Activated CD4-positive, alpha-beta T cell treated with anti-CD3 and anti-CD28 coated beads, Interleukin-2, amount 50 U/mL, for 48 hours (primary cell): ENCODE results near the gene PSORS1C2.
"Not testable (repeated sequence)": the region's sequence is repeated elsewhere in the genome, so short reads cannot be mapped to it uniquely, and the experiment has no call there.

Source experiments
- DNase-seq, 2 experiments: peaks; one replicate each; pipeline ENCODE4 v3.0.0-alpha.2; 2020

The PSORS1C2 gene

DNA sequence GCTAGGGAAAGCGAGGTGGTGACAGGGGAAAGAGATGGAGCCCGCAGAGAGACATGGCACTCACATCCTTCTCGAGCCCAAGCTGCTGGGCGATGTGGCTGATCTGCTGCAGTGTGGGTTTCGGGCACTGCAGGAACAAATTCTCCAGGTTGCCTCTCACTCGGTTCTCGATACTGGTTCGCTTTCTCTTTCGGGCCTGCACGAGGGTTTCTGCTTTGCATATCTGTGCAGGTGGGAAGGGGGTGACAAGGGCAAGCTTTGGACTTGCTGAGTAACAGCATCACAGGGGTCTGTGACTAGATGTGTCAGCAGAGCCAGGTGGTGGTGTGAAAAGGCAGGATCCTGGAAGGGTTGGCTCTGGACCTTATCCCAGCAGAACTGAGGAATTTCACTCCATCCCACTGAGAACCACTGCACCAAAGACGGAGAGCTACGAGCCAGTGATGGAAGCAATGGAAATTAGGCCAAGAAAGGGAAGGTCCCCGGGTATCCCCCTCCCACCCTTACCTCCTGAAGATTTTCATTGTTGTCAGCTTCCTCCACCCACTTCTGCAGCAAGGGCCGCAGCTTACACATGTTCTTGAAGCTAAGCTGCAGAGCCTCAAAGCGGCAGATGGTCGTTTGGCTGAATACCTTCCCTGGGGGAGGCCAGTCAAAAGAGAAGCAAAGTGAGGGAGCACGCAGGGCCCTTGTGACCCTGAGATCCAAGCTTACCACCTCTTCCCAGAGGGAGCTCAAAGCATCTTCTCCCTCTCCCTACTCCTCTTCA is 26.4 kb upstream of the PSORS1C2 start:
- peak; percentile 11 to 33 for DNase-seq

DNA sequence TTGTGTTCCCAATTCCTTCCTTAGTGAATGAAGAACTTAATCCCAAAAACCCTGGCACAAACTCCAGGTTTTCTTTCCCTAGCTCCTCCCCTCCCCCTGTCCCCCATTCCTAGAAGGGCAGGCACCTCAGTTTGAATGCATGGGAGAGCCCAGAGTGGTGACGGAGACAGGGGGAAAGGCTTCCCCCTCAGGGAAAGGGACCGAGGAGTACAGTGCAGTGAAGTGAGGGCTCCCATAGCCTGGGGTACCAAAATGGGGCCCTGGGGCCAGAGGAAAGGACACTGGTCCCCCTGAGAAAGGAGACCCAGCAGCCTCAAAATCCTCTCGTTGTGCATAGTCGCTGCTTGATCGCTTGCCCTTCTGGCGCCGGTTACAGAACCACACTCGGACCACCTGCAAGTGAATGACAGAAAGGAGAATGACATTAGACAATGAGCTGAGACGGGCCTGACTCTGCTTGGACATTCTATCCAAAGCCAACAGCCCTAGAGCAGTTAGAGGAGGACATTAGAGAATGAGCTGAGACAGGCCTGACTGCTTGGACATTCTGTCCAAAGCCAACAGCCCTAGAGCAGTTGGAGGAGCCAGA is 25.7 kb upstream of the PSORS1C2 start:
- DNase-seq: not testable (repeated sequence)

DNA sequence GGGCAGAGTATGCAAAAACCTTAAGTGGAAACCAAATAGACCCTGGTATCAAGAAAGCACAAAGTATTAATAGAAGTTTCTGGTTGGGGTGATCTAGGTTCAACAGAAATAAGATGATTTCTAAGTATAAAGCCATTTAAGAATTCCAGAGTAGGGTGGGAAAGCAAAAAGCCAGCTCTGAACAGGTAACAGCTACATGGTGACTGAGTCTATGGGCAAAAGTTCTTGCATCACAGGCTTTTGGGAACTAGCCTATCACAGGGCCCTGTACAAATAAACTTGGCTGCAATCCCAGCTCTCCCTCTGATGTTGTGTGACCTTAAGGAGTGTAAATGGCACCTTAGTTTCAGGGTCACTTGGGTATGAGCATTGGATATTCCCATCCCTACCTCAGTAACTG is 25.1 kb upstream of the PSORS1C2 start:
- no peak for DNase-seq

DNA sequence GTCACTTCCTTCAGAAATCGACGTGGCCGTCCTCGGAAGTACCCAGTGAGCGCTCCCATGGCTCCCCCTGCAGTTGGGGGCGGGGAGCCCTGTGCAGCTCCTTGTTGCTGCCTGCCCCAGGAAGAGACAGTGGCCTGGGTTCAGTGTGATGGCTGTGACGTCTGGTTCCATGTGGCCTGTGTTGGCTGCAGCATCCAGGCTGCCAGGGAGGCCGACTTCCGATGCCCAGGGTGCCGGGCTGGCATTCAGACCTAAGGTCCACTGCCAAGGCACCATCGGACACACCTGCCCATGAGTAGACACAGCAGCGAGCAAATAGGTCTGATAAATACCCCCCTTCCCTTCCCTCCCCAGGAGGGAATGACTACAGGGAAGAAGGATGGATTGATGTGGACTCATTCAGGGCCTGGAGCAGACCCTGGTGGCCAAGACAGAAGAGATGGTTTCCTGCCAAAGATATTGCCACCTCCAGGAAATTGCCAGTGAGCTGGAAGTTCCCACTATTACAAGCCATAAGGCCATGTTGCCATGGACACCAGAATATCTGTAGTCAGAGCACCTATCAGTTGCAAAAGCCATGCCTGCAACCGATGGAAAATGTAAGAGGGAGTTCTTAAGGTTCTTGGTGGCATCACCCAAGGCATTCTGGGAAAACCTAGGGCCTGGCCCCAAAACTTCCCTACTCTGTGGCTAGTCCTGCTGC is 23.7 kb upstream of the PSORS1C2 start:
- DNase-seq: no peak

DNA sequence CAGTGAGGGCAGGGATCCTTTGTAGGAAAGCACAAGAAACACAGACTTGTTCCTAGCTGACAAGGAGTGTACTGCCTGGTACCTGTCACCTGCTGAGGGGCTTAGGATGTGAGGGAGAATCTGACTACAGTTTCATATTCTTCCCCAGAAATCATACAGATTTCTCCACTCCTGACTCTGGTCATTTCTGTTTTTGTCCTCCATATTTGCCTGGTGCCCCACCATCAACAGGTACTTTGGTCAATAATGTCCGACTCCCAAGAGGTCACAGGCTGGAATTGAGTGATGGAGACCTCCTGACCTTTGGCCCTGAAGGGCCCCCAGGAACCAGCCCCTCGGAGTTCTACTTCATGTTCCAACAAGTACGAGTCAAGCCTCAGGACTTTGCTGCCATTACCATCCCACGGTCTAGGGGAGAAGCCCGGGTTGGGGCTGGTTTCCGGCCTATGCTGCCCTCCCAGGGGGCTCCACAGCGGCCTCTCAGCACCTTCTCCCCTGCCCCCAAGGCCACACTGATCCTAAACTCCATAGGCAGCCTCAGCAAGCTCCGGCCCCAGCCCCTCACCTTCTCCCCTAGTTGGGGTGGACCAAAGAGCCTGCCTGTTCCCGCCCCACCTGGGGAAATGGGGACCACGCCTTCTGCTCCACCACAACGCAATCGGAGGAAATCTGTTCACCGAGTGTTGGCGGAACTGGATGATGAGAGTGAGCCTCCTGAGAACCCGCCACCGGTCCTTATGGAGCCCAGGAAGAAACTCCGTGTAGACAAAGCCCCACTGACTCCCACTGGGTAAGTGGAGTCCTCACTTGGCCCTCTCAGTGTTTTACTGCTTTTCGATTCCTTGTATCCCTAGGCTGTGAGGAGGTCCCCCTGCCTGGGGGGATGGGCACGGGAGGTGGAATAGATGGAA is 22.6 kb upstream of the PSORS1C2 start:
- no peak for DNase-seq

DNA sequence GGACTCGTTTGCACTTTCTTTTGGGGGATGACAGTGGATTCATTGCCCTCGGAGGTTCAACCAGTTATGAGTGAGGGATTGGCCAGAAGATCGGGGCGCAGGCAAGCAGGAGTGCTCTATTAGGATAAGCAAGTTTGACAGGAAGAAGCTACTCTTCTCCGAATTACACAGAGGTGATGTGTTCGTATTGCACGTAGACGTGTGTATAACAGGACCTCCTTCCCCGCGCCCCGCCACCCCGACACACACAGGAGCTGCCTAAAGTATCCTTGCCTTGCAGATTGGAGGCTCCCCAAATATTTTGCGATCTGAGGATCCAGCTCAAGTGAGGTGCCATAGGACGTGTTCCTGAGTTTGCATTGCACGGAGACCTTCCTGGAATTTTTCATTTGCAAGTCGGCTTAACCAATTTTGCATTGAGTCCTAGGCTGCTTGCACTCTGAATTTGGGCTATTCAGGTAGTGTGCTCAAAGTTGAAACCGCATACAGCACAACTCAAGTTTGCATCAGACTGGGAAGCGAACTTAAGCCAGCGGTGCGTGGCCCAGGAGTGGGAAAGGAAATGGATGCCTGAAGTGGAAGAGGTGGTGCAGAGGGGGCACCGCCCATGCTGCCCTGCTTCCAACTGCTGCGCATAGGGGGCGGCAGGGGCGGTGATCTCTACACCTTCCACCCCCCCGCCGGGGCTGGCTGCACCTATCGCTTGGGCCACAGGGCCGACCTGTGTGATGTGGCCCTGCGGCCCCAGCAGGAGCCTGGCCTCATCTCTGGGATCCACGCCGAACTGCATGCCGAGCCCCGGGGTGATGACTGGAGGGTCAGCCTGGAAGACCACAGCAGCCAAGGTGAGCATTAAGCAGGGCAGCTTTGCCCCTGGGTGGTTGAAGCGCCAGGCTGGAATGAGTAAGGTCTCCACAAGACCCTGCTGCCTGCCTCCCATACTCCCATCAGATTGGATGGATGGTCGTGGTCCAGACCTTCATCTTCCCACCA is 20.3 kb upstream of the PSORS1C2 start:
- peak; percentile 38 to 40 for DNase-seq

DNA sequence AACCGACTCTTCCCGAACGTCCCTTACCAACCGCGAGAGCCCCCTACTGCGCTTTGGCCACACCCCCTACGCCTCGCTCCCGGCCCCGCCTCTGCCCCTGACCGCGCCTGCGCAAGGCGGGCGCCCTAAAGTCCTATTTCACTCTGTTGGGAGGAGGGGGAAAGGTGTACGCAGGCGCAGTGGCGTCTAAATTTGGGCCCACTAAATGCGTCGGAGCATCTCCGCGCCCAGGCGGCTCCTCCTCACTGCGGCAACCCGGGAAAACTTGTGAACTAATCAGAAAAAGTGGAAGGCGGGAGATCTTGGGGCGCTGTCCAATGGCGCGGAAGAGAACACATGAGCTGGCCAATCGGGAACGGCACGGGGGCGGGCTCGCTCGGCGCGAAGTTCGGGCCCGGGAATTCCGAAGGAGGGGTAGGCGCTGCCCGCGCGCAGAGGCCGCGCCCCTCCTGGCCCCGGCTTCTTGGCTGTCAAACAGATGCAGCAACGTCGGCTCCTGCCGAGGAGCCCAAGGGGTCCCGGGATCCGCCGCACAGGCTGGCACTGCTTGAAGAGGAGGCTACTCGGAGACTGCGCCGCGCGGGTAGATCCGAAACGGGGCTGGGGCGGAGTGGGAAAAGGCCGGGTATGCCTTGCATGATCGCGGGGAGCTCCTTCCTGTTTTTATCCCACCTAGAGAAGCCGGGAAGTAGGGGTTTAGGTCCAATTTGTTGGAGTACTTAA is 19.4 kb upstream of the PSORS1C2 start, which contains the start of gene TCF19:
Gene TCF19 (plus strand): TSS at position 450 of the 723 bp plus-strand sequence. CDS start 881 bp downstream, outside the sequence.
- peak; percentile 99 for DNase-seq

DNA sequence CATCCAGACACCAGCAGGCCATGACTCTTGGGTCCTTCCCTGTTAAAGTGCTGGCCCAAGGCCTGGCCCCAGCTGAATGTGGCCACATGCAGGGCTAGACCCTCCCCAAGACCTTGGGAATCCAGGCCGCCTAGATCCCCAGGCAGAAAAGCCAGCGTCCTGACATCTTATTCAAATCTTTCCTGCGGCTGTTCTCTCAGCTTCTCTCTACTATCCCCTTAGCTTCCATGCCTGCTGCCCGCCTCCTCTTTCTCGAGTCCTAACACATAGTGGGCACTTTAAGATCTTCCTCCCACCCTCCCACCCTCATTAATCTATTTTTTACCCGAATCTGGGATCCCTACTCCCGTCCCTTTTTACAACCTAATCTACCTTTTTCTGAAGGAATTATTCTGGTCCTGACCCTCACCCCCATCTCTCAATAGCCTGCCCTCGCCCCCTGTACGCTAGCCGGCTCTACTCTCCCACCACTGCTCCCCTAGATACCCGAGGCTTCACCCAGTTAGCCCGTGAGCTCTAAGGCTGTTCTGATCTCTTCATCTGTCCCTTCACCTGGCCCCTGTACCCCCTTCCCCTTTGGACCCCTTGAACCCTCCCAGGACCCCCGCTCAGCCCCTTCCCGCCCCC is 18.8 kb upstream of the PSORS1C2 start, which contains the start of gene CCHCR1:
Gene CCHCR1 (minus strand): TSS at position 290 of the 627 bp plus-strand sequence. CDS start 202 bp downstream, at position 88.
- DNase-seq: no peak

DNA sequence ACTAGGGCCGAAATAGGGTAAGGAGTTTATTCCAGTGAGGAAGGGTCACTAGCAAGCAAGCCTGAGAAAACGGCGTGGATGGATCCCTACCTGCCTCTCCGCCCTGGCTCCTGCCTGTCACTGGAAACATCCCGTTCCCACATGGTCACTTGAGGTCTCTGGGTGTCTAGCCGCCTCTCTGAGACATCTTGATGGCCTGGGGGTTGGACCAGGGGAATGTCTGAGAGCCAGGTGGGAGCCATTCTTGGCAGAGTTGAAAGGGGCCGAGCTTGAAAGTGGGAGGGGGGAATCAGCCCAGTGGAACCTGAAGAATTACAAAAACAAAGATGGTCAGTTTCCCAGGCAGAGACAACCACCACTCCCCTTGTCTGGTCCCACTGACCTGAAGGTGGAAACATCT is 17.8 kb upstream of the PSORS1C2 start:
- DNase-seq: no peak

DNA sequence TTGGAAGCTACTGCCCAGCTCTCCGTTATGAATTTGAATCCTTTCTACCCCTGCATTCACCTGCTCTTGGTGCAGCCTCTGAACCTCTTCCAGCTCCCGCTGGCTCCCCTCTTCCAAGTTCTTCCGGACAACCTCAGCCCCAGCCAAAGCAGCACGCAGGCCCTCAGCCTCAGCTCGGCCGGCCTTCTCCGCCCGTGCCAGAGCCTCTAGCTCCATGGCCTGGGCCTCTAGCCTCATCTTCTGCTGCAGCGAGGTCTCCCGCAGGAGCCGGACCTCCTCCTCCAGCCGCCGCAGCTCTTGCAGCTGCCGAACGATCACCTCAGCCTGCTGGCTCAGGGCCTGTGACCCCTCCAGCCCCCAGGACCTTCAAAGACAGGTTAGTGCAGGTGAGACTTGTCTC is 15.6 kb upstream of the PSORS1C2 start:
- no peak for DNase-seq

DNA sequence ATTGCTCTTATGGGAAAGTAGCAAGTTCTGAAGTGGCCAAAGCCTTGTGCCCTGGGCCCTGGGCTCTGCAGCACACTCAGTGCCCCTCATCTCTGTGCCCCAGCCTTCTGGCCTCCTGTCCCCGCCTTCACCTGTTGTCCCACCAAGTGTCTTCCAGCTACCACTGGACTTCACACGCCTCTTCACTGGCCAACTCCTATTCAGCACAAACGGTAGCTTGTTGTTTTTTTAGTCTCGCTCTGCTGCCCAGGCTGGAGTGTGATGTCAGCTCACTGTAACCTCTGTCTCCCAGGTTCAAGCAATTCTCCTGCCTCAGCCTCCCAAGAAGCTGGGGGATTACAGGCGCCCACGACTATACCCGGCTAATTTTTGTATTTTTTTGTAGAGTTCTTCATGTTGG is 13.9 kb upstream of the PSORS1C2 start:
- no peak for DNase-seq

DNA sequence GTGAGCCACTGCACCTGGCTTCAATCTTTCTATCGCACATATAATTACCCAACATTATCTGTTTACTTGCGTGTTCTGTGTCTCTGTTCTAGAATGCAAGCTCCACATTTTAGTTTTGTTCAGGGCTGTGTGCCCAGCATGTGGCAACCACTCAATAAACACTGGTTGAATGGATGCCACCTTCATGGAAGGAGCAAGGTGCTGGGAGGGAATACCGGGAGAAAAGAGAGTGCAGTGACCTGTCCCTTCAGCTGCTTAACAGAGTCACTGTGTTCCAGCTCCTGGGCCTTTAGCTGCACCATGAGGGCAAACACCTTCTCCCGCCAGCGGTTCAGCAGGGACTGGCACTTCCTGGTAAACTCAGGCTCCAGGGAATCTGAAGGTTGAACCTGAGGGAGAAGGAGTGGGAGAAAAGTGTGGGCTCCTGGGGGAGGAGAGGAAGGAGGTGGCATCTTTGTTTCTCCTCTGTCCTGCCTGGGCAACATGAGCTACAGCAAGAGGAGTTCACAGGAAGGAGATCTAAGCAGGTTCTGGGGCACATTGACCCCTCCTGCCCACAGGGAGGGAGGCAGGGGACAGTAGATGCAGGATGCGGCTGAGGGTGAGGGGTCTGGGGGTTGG is 11.1 kb upstream of the PSORS1C2 start:
- no peak for DNase-seq

DNA sequence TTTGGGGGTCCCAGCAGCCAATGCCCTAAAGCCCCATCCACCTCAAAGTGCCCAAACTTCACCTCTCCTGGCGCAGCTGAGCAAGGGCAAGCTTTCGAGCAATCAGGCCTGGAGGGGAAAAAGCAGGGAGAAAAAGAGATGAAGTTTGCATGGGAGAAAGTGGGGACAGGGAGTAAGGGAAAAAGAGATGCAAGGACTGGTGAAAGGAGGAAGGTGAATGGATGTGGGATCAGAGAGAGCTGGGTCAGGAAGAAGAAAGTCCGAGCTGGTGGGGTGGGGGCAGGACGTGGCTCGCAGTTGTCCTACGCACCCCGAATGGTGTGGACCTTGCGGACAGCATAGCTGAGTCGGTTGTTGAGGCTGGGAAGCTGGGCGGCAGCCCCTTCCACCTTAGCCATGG is 6.5 kb upstream of the PSORS1C2 start:
- DNase-seq: no peak

DNA sequence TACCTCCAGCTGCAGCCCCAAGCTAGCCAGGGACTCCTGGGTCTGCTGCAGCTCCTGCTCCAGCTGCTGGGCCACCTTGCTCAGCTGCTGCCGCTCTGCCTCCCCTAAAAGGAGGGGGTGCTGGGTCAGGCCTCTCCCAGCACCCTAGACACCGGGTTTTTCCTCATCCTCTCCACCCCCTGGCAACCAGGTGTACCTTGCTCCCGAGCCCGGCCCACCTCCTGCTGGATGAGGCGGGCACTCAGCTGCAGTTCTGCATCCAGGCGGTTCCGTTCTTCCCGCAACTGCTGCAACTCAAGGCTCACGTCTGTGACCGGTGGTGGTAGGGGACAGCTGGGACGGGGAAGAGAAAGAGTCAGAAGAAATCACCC is 6.1 kb upstream of the PSORS1C2 start:
- DNase-seq: no peak

DNA sequence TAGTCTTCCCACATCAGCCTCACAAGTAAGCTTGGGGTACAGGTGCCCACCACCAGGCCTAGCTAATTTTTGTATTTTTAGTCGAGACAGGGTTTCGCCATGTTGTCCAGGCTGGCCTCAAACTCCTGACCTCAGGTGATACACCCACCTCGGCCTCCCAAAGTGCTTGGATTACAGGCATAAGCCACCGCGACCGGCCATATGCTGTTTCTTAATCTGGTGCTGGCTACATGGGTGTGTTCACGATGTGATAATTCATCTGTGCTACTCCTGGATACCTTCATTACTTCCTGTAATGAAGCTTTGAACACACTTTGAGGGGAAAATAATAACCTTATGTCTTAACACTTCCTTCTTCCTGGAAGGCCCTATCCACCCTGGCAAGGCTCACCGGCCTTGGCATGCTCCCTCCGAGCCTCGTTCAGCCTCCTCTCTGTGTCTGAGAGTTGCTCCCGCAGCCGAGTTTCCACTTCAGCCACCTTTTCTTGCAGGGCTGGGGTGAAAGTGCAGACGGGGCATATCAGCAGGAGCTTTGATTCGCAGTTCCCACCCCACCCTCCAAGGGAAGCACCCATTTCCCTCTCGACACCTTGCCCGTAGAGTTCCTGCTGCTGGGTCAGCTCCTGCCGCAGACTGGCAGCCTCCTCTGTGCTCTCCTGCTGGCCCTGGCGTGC is 5.6 kb upstream of the PSORS1C2 start:
- DNase-seq: no peak

DNA sequence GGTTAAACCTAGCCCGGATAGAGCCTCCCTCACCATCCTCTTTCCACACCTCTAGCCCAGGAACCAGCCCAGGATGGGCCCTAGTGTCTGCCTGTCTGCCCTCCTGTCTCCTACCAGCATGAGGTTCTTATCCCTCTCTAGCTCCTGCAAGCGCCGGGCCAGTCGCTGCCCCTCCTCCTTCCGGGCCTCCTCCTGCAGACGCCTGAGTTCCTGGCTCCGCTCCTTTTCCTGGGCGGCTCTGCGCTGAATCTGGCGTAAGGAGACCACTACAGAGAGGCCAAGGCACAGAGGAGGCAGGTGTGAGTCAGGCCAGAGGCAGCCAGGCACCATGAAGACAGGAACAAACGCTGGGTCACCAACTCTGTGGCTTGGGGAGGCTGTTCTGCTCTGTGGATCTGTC is 4.3 kb upstream of the PSORS1C2 start:
- no peak for DNase-seq

DNA sequence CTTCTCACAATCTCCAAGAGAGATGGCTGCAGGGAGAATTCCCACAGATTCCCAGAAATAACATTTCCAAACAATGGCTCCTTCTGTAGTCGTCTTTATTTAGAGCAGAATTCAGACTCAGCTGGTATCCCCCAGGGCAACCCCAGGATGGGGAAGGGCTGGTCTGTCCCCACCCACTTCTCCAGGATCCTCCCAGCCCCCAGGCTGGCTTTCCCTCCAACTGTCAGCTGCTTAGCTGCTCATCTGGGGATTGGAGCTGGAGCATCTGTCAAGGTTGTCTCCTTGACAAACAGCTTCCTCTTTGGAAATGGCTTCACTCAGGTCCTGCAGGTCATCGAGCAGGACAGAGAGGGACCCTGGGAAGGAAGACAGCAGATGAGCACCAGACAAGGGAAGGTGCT is 3.5 kb upstream of the PSORS1C2 start:
- DNase-seq: no peak

DNA sequence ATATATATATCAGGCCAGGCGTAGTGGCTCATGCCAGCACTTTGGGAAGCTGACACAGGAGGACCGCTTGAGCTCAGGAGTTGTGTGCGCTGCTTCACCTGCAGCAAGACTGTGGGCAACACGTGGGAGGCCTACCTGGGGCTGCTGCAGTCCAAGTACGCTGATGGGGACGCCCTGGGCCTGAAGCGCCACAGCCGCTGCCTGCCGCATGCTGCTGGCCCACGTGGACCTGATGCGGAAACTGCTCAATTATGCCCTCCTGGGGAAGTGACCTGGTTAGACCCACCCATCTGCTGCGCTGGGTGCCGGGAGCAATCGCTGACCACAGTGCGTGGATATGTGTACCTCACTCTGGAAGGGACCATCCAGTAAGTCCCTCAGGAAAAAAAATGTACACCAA is 1.8 kb upstream of the PSORS1C2 start:
- DNase-seq: no peak

DNA sequence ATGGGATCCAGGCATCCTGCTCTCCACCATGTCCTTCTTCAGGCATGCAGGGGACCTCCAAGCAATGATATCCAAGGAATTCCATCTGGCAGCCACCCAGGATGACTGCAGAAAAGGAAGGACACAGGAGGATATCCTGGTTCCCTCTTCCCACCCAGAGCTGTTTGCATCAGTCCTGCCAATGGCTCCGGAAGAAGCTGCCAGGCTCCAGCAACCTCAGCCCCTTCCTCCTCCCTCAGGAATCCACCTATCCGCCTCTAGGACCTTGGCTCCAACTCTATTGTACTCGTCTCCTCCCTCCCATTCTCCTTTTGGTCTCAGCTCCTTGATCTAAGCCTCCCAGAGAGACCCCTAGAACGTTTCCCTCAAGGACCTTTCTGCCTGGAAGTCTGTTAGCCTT is 733 bp upstream of the PSORS1C2 start:
- DNase-seq: no peak
